ENCODE measurements around the gene RBM33.
A peak's percentile ranks its signal among the peaks of the same experiment; 100 is the strongest.

RBM33 gene

GRCh38 chr7:155711081-155711480 is 66.6 kb downstream of the RBM33 start:
- Mint-ChIP-seq H3K4me3 (no peak overlapping the region), H3K27ac (no peak overlapping the region), H3K4me1 (peaks cover 17% of the 10 kb centered on the region), H3K9me3 (no peaks in the 10 kb centered on the region), H3K27me3 (ENCODE audit: low read depth) (no peaks in the 10 kb centered on the region), H3K36me3 (ENCODE audit: low read depth) (peaks cover 57% of the 10 kb centered on the region)
- TF ChIP-seq CTCF (IDR thresholded peaks at IDR 0.05; ENCODE audit: unreplicated experiment in 3 of 3), result no peak

- H3K4me1 Mint-ChIP-seq, result peaks cover 17% of the 10 kb centered on the region
- H3K4me3 Mint-ChIP-seq, result no peak overlapping the region
- H3K27me3 Mint-ChIP-seq (ENCODE audit: low read depth), result no peaks in the 10 kb centered on the region
- no peak overlapping the region for H3K27ac Mint-ChIP-seq
- peaks cover 65% of the 10 kb centered on the region for H3K36me3 Mint-ChIP-seq (ENCODE audit: low read depth)
- no peak for TF ChIP-seq CTCF (IDR thresholded peaks at IDR 0.05; ENCODE audit: unreplicated experiment in 3 of 3)
- H3K9me3 Mint-ChIP-seq, result no peaks in the 10 kb centered on the region
Observed at GRCh38 chr7:155713384-155713783, 68.9 kb downstream of the RBM33 start.

DNA sequence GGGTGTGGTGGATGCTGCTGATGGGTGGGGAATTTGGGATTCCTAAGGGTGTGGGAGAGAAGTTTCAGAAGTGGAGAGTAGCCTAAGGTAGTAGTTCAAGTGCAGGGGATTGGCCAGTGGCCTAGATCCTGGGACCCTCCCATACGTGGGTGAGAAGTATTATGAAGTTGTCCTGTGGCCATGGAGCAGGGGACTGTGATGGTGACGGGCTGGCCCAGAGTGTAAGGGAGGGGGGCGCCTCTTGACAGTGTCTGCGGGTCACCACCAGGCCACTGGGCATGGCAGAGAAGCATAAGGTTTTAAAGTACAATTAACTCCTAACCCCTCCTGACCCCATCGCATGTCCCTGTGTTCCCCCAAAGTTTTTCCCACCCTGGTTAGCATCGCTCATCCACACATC is 70.2 kb downstream of the RBM33 start:
- Mint-ChIP-seq H3K4me1 (peaks cover 17% of the 10 kb centered on the region), H3K27ac (peak overlapping the region in 1 of 3 experiments; percentile 39), H3K36me3 (ENCODE audit: low read depth) (peaks cover 72% of the 10 kb centered on the region), H3K4me3 (no peak overlapping the region), H3K27me3 (ENCODE audit: low read depth) (no peaks in the 10 kb centered on the region), H3K9me3 (no peaks in the 10 kb centered on the region)
- no peak for TF ChIP-seq CTCF (IDR thresholded peaks at IDR 0.05; ENCODE audit: unreplicated experiment in 3 of 3)

DNA sequence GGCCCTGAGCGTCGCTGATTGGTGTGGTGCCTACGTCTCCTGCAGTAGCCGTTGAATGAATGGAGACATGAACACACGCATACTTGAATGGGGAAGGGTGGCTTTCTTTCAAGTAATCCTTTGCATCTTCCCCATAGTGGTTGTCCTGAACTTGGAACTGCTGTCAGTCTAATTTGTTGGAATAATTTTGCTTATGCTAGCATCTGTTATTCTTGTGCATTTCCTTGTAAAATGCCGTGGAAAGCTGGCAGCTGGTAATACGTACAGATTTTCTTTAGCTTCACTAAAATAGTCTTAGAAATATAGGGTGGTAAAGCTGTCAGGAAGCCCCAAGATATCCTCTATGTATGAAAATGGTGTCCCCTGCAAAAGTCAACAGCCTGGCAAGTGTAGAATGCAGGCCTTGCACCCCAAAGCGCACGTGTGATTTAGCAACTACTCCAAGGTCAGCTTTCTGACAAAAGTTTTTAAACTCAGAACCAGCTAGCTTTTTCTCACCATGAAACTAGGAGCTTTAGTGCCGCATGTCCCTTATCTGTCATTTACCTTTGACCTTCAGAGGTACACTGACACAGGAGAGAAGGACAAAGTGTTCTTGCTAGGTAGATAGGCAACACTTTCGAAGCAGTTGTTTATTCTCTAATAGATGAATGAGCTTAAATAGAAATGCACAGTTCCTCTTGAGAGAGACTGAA is 70.8 kb downstream of the RBM33 start:
- no peaks in the 10 kb centered on the region for H3K9me3 Mint-ChIP-seq
- H3K27me3 Mint-ChIP-seq (ENCODE audit: low read depth), result no peaks in the 10 kb centered on the region
- H3K4me3 Mint-ChIP-seq, result no peak overlapping the region
- no peak for TF ChIP-seq CTCF (IDR thresholded peaks at IDR 0.05; ENCODE audit: unreplicated experiment in 3 of 3)
- H3K4me1 Mint-ChIP-seq, result peaks cover 17% of the 10 kb centered on the region
- H3K27ac Mint-ChIP-seq, result no peak overlapping the region
- H3K36me3 Mint-ChIP-seq (ENCODE audit: low read depth), result peaks cover 72% of the 10 kb centered on the region

- no peaks in the 10 kb centered on the region for H3K9me3 Mint-ChIP-seq
- no peak overlapping the region for H3K27ac Mint-ChIP-seq
- no peak overlapping the region for H3K4me3 Mint-ChIP-seq
- peaks cover 23% of the 10 kb centered on the region for H3K4me1 Mint-ChIP-seq
- no peak for TF ChIP-seq CTCF (IDR thresholded peaks at IDR 0.05; ENCODE audit: unreplicated experiment in 3 of 3)
- peaks cover 68% of the 10 kb centered on the region for H3K36me3 Mint-ChIP-seq (ENCODE audit: low read depth)
- no peaks in the 10 kb centered on the region for H3K27me3 Mint-ChIP-seq (ENCODE audit: low read depth)
Observed at GRCh38 chr7:155717010-155717744, 72.7 kb downstream of the RBM33 start.
